Measurements from ENCODE around the gene ST3GAL5.

DNA sequence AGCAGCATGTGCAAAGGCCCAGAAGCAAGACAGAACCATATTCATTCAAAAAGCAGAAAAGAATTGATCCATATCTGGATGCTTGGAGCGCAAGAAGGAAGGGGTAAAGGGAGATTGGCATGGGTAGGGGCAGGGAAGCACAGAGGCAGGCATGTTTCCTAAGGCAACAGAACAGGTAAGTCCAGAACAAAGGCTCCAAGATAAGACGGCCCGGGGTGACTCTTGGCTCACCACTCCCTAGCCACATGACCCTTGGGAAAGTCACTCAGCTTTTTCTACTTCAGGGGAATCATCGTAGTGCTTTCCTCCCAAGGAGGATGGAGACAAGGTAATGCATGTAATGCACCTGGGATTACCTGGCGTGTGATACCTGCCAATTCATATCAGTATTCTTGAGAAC is 37.7 kb upstream of the ST3GAL5 start:
- no peak for TF ChIP-seq POLR2A (IDR thresholded peaks at IDR 0.05)
- TF ChIP-seq, protein P1, sequence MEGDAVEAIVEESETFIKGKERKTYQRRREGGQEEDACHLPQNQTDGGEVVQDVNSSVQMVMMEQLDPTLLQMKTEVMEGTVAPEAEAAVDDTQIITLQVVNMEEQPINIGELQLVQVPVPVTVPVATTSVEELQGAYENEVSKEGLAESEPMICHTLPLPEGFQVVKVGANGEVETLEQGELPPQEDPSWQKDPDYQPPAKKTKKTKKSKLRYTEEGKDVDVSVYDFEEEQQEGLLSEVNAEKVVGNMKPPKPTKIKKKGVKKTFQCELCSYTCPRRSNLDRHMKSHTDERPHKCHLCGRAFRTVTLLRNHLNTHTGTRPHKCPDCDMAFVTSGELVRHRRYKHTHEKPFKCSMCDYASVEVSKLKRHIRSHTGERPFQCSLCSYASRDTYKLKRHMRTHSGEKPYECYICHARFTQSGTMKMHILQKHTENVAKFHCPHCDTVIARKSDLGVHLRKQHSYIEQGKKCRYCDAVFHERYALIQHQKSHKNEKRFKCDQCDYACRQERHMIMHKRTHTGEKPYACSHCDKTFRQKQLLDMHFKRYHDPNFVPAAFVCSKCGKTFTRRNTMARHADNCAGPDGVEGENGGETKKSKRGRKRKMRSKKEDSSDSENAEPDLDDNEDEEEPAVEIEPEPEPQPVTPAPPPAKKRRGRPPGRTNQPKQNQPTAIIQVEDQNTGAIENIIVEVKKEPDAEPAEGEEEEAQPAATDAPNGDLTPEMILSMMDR (IDR thresholded peaks at IDR 0.05 in 8 of 11, conservative IDR thresholded peaks at IDR 0.05 in 3 of 11) = no peak
- no peak for TF ChIP-seq POLR2AphosphoS5 (IDR thresholded peaks at IDR 0.05)
